Renal cortical epithelial cell (primary cell): ENCODE measurements around the gene ERFE. TPM values are rescaled to one million over a fixed set of nuclear protein-coding genes. Genes with fewer than 3 reads are reported as not detected.

ENCODE experiments used
- DNase-seq: peaks from one replicate; pipeline ENCODE4 v3.0.0-alpha.2; 2011; ENCODE audit warnings: low read depth
- total RNA-seq: library from RNA; depleted of rRNA; stranded (reverse); fragments of >200 nt; gene quantifications from 2 replicates; pipeline ENCODE4 v1.2.3, GENCODE V29; 2014

The ERFE gene
- total RNA-seq, 1 donor from 2014 or later = 10.4 TPM

DNA sequence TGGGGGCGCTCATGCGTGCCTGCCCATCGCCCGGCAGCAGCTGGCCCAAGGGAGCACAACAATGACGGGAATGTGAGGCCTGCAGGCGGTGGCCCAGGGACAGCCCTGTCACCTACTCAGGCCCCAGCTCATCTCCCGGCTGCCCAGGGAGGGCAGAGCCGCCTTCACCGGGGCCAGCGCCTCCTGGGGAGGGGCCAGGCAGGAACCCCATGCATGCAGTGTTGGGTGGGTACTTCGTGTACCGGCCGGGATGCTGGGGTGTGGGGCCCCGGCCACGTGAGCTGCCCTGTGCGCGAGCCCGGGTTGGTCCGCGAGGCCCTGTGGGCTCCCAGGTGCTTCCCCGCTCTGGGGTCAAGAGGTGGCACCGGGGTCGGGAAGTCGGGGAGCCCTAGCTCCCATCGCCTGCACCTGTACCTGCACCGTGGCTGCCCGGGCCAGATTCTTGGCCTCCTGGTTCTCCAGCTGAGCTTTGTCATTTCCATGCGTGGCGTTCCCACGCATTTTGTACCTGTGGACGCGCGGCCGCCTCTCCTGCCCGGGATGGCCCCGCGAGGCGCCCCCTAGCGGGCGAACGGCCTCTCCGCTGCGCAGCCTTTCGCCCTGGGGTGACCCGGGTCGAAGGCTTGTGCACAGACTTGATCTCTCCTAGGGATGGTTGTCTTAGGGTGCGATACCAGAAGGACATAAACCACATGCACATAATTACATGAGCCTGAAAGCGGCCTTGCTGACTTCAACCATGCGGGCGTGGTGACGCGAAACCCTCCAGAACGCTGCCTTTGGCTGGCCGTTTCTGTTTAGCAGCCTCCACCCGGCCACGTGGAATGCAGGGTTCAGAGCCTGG is 19.4 kb upstream of the ERFE start:
- DNase-seq = no peak

DNA sequence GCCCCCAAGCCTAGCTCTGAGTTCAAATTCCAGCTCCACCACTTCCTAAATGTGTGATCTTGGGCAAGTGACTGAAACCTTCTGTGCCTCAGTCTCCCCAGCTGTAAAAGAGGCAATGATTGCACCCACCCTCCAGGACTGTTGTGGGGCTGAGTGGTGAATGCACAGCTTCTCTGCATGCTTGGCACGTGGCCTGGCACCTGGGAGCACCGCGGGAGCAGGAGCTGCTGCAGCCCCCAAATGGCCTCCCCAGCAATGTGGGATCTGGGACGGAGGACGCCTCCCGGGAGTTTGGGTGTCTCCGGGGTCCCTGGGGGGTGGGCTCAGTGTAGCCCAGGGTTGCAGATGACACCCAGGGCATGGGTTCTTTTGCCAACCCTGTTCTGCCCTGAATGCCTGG is 18.7 kb upstream of the ERFE start:
- no peak for DNase-seq

DNA sequence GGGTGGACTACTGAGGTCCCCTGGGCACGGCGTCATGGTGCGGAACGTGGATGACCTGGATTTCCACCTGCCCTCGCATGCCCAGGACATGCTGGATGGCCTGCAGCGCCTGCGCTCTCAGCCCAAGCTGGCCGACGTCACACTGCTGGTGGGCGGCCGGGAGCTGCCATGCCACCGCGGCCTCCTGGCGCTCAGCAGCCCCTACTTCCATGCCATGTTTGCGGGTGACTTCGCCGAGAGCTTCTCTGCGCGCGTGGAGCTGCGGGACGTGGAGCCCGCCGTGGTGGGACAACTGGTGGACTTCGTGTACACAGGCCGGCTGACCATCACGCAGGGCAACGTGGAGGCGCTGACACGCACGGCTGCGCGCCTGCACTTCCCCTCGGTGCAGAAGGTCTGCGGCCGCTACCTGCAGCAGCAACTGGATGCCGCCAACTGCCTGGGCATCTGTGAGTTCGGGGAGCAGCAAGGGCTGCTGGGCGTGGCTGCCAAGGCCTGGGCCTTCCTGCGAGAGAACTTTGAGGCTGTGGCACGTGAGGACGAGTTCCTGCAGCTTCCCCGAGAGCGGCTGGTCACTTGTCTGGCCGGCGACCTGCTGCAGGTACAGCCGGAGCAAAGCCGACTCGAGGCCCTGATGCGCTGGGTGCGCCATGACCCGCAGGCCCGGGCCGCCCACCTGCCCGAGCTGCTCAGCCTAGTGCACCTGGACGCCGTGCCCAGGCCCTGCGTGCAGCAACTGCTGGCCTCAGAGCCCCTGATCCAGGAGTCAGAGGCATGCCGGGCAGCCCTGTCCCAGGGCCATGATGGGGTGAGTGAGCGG is 17.8 kb upstream of the ERFE start:
- no peak for DNase-seq

DNA sequence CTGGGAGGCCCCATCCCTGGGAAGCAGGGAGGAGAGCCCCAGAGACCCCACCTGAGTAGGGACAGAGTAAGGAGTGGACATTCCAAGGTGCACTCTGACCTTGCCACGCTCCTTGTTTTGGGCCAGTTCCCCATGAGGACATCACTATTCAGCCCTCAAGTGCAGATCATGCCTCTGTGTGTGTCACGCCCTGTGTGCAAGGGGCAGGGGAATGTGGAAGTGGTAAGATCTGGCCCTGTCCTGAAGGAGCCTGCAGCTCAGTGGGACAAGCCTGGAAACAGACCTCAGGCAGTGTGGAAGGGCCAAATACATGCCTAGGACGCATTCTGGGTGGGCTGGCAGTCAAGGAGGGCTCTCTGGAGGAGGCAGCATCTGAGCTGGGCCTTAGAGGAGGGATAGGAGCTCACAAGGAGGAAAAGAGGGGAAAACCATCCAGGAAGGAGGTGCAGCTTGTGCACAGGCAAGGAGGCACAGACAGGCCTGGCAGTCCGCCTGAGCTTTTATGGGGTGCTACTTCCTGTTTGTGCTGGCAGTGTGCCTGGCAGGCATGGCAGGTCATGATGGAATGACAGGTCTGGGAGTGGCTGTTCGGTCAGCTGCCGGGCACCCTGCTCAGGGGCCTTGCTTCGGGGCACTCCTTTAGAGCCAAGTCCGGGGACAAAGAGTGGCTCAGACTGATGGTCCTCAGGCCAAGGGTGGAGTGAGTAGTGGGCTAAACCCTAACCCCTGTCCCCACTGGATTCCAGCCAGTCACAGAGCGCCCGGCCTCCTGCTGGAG is 17.0 kb upstream of the ERFE start:
- peak; percentile 83 for DNase-seq

DNA sequence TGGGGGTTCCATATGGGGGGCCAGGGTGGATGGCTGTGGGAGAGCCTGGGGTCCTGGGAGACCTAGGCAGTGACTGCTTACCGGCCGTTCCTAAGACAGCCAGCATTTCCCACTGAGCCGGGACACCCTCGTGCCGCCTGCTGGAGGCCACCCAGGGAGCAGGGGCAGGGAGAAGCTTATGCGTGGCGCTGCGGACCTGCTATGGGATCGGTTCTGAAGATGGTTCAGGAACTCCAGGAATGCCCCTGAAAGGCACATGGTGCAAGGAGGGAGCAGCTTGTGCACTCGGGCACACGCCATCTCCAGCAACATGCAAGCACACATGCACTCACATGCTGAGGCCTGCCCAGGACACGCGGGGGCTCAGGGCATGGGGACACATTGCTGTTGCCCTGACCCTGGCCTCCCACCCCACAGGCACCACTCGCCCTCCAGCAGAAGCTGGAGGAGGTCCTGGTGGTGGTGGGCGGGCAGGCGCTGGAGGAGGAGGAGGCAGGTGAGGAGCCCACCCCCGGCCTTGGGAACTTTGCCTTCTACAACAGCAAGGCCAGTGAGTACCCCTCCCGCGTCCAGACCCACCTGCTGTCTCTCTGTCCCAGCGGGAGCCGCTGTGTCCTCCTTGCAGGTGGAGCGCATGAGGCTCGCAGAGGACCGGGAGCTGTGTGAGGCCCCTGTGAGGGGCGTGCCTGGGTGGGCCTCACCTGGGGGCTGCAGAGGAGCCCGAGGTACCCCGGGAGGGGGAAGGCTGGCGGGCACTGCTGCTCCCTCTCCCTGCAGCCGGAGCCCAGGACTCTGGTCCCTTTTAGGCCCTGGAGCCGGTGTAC is 16.2 kb upstream of the ERFE start:
- peak; percentile 19 for DNase-seq

DNA sequence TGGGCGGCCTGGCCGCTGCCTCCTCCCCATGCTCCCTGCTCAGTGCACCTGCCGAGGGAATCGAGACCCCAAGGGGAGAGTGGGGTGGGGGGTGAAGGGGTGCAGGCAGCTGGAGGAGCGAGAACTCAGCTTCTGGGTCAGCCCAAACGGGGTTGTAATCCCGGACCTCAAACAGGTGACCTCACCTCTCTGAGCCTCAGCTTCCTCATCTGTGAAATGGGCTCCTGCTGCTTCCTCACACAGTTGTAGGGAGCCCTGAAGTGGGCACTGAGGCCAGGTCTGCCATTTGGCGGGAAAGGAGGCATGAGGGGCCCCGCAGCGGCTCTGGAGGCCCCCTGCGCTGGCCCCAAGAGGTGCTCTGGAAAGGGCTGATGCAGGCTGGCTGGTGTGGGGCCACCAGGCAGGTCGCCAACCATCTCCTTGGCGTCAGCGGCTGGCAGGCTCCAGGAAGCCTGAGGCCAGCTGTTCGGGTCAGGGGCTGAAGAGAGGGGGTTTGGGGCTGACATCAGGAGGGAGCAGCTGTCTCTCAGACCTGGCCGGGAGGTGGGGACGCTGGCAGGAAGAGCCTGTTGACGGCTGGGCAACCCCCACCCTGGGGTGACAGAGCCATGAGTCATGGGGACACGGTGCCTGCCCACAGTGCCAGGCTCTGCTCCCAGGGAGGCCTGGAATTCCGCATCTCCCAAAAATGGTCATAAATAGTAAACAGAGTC is 15.4 kb upstream of the ERFE start:
- DNase-seq = peak; percentile 86

DNA sequence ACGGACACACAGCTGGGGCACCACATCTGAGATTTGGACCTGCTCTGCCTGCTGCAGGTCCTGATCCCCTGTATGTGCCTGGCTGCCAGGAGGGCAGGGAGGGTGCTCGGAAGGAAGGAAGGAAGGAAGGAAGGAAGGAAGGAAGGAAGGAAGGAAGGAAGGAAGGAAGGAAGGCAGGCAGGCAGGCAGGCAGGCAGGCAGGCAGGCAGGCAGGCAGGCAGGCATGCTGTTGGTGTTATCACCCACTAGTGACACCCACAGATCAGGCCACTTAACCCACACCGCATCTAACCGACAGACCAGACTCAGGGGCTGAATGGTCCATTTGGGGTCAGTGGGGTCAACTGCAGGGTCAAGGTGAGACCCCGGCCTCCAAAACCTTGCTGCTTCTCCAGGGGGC is 14.5 kb upstream of the ERFE start:
- no peak for DNase-seq

DNA sequence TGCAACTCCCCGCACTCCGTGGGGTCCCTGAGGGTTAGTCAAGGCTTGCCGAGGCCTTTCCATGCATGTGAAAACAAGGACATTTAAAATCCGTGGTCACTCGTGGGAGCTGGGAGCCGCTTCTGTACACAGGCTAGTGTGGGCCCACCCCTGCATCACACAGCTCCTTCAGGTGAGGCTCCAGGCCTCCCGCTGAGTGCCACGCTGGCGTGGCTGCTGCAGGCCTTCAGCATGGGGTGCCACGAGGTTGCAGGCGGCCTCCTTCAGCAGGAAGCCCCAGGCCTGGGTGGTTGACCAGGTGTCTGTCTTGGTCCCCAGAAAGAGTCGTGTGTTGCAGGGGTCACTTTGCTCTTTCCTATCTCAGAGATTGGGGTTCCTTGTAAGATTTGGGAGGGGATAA is 13.7 kb upstream of the ERFE start:
- no peak for DNase-seq

DNA sequence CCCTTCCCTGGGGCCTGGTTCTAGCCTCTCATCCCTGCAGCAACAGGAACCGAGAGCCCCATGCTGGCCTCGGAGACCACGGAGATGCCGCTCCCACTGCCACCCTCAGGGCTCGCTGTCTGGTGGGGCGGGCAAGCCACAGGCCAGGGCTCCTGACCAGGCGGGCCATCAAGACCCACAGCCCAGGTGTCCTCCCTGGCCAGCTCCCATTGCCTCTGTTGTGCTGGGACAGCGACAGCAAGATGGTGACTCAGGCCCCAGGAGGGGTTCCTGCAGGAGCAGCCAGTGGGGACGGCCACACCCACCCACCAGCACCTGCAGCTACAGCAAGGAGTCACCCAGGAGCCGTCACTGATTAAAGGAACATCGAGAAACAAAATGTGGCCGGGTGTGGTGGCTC is 12.9 kb upstream of the ERFE start:
- DNase-seq = no peak

DNA sequence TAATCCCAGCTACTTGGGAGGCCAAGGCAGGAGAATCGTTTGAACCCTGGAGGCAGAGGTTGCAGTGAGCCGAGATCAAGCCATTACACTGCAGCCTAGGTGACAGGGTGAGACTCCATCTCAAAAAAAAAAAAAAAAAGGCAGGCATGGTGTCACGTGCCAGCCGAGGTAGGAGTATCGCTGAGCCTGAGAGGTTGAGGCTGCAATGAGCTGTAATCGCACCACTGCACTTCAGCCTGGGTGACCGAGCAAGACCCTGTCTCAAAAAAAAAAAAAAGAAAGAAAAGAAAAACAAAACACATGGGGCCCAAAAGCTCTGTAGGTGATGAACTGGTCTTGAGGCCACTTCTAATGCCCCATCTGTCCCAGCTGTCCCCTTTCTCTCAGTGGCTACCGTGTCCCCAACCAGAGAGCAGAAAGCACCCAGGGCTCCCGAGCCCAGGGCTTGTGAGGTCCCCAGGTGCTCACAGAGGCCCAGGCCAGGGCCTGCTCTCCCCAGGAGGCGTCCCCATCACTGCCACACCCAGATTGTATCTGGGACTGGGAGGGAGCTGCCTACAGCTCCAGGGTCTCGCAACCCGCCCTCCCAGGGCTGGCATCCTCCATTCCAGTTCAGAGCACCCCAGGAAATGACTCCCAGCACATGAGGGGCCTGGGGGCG is 11.8 kb upstream of the ERFE start:
- peak; percentile 64 for DNase-seq

DNA sequence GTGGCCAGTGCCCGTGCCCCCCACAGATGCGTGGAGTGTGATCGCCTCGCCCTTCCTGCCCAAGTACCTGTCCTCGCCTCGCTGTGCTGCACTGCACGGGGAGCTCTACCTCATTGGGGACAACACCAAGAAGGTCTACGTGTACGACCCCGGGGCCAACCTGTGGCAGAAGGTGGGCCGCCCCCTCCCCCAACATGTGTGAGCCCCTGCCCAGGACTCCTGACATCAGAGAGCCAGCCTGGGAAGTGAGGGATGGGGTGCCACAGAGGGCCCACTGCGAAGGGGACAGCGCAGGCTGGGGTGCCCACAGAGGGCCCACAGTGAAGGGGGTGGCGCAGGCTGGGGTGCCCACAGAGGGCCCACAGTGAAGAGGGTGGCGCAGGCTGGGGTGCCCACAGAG is 9.8 kb upstream of the ERFE start:
- DNase-seq = no peak

DNA sequence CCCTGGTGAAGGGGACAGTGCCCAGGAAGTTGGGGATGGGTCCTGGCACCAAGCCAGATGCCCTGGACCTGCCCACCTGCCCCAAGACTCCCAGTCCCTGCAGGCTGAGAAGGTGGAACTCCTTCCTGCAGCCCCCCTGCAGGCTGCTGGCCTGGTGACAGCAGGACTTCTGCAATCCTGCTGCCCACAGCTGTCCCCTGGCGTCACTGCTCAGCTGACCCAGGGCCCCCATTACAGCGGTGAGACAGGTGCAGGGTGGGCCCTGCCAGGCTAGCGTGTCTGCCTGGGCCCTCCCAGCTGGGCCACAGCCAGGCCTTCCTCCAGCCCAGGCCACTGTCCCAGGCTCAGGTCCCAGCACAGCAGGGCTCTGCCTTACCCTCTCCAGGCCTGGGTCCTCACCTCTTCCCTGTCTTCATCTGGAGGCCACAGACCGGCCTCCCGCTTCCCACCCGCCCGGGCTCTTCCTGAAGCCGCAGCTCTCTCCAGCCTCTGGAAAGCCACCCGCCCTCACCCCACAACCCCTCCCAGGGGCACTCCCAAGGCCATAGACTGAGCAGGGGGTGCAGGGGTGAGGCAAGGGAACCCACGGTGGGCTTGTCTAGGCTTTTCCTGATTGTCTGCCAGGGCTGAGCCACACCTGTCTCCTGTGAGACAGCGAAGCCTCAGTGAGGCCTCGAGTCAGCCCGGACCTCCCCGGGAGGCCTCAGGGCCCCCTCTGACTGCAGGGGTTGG is 8.8 kb upstream of the ERFE start:
- no peak for DNase-seq

DNA sequence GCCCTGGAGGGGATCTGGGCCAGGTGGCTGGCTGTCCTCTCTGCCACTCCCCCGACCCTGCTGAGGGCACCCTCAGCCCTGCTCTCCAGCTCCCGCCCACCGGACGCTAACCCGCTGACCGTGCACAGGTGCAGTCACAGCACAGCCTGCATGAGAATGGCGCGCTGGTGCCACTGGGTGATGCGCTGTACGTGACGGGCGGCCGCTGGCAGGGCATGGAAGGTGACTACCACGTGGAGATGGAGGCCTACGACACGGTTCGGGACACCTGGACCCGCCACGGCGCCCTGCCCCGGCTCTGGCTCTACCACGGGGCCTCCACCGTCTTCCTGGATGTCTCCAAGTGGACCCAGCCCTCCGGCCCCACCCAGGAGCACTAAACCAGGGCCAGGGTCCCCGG is 8.1 kb upstream of the ERFE start:
- no peak for DNase-seq

DNA sequence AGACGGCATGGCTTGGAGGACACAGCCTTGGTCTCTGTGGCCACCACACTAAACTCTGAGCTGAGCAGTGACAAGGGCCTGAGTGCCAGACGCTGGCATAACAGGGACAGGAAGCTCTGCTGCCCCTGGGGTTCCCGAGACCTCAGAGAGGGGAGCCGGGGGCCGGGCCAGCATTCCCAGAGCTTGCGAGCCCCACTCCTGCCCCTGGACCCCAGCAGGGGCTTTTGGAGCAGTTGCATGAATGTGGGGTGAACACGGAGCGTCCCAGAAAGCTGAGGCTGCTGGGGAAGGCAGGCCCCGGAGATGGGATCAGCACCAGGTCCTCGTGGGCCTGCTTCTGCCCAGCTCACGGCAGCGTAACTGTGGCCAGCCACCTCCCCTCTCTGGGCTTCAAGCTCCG is 7.6 kb upstream of the ERFE start:
- no peak for DNase-seq

DNA sequence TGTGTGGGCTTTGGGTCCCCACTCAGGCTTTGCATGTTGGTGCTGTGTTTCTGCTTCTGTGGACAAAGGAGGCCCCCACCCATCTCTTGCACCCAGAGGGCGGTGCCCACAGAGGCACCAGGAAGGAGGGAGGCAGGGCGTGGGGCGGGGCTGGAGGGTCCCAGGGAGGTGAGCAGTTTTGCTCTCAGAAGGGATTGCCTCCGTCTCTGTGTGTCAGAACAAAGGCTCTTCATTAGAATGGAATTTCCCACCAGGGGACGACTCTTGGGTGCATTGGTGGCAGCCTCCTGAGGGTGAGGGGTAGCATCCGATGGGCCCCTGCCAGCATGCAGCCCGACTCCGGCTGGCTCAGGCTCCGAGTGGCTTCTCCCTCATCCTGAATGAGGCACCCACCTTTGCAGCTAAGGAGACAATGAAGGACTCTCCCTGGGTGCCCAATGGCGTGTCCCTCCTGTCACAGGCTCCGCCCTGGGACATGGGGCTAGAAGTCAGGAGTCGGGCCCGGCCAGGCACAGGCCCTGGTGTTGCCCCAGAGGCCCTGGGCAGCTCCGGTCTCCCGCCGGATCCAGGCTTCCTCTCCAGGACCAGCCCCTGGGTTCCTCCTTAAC is 7.0 kb upstream of the ERFE start:
- DNase-seq = no peak

DNA sequence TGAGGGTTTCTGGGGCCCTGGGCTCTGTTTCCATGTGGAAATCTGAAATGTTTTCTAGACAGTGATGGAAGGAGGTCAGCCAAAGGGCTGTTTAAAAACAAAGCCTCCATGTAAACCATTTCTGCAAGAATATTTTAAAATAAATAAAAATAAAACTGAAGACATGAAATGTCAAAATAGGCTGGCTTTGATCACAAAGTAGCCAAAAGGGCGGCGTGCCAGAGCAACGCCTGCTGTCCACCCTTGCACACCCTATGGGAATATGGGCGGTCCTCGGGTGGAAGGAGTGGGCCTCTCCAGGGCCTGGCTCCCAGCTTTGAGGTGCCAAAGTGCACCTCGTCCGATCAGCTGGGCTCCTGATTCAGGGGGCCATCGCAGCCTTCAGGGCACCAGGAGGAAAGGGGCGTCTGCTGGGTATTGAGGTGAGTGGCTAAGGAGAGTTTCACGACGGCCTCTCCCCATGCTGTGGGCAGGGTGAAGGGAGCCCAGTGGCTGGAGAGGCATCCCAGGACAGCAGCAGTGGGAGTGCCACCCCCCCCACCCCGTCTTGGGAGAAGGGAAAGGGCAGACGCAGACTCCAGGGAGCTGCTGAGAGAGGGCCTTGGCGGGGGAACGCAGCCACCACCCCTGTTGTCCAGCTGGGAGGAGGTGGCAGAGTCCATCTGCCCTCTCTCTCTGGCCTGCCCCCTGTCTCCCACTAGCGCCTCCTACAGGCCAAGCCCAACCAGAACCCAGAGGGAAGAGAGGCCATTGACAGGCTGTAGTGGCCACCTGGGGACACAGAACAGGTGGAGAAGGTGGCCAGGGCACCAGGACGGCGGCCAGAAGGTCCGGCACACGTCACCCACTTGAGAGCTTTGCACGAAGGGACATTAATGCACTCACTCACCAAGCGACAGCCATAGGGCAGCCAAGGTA is 5.7 kb upstream of the ERFE start:
- no peak for DNase-seq

DNA sequence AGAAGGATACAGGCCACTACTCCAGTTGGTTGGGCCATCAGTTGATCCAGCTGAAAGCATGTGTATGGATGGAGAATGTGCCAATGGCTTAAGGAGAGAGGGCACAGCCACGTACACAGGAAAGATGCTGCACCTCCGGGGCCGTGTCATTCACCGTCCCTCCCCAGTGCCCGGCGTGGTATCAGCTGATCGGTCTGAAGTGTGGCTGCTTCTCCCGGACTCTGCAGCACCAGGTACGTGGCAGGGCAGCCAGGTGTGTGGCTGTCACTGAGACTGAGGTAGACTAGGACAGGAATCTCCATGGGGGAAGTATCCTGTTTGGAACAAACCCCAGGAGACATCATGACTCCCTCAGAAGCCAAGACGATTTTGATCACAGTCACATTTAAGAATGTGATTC is 4.2 kb upstream of the ERFE start:
- no peak for DNase-seq
